Activated CD8-positive, alpha-beta T cell treated with anti-CD3 and anti-CD28 coated beads for 36 hours (primary cell): ENCODE measurements around the gene PKHD1. TPM values are rescaled to one million over a fixed set of nuclear protein-coding genes. Genes with fewer than 3 reads are reported as not detected.

ENCODE experiments used
- ATAC-seq: fragments of 200-7000 bp; cut with Tn5 transposase; one replicate; pipeline ENCODE4 v1.10.0; 2021; ENCODE audit warnings: mild to moderate bottlenecking, moderate library complexity
- CTCF ChIA-PET: fragments of 350-600 bp; sonication (Branson Sonifier 250); formaldehyde crosslinking; loops from one replicate; lab custom pipeline; 2021; ENCODE audit warnings: antibody characterized with exemption; lab: Charles Lee
- POLR2A ChIA-PET: fragments of 350-600 bp; sonication (Branson Sonifier 250); formaldehyde crosslinking; loops from one replicate; lab custom pipeline; 2021; ENCODE audit warnings: antibody characterized with exemption; lab: Charles Lee
- DNase-seq: peaks from one replicate; pipeline ENCODE4 v3.0.0-alpha.2; 2020
- H3K27ac Mint-ChIP-seq: one replicate; pipeline ENCODE4 v1.8.0; 2021; ENCODE audit warnings: mild to moderate bottlenecking, mixed read lengths
- H3K27me3 Mint-ChIP-seq: one replicate; pipeline ENCODE4 v1.8.0; 2021; ENCODE audit warnings: mixed read lengths
- H3K36me3 Mint-ChIP-seq: one replicate; pipeline ENCODE4 v1.8.0; 2021; ENCODE audit warnings: low read depth, mixed read lengths
- H3K4me1 Mint-ChIP-seq: one replicate; pipeline ENCODE4 v1.8.0; 2021; ENCODE audit warnings: low read depth, mixed read lengths
- H3K4me3 Mint-ChIP-seq: one replicate; pipeline ENCODE4 v1.8.0; 2021; ENCODE audit warnings: mild to moderate bottlenecking, moderate library complexity, mixed read lengths
- H3K9me3 Mint-ChIP-seq: one replicate; pipeline ENCODE4 v1.8.0; 2021; ENCODE audit warnings: mixed read lengths
- intact Hi-C: fragments of 100-400 bp; cut with micrococcal nuclease; formaldehyde crosslinking; loops from one replicate; pipeline ENCODE4 v1.10.0; 2022
- total RNA-seq, 2 experiments: library from RNA; stranded (reverse); gene quantifications; one replicate each; pipeline ENCODE4 v1.2.3, GENCODE V29; 2021
- TF ChIP-seq, protein P1 (sequence below): fragments of 200-600 bp; IDR thresholded peaks from one replicate; pipeline ENCODE4 v1.8.0; 2022; ENCODE audit warnings: antibody characterized with exemption, mild to moderate bottlenecking

PKHD1 gene
- total RNA-seq, 2 experiments from 2014 or later, result not detected

DNA sequence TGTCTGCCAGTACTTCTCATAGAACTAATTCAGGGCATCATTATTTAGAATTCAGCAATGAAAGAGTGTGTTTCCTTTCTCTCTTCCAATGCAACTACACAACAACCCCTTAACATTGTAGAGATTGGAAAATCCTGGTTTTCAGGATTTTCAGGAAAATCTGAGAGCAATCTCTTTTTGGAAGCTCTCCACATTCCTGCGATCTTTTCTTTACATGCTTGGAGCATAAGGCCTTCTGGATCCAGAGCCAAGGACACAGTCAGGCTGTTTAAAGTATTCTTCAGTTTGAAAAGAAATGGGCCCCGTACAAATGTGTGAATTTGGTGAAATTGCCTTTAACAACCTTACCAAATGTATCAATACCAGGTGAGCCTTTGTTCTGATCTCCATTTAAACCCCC is 469.7 kb downstream of the PKHD1 start:
- intact Hi-C loops, result no loop called here
- H3K36me3 Mint-ChIP-seq, result no peaks in the 10 kb centered on the region
- ChIA-PET CTCF (interaction anchor here (0.8 to 1.7 kb wide), 6 partner anchors 10 to 173 kb away, joined by 3 to 5 read pairs (median 3); no protein-coding TSS in a partner anchor), POLR2A (no interaction called here)
- H3K4me3 Mint-ChIP-seq, result no peak overlapping the region
- no peaks in the 10 kb centered on the region for H3K4me1 Mint-ChIP-seq
- TF ChIP-seq, protein P1, sequence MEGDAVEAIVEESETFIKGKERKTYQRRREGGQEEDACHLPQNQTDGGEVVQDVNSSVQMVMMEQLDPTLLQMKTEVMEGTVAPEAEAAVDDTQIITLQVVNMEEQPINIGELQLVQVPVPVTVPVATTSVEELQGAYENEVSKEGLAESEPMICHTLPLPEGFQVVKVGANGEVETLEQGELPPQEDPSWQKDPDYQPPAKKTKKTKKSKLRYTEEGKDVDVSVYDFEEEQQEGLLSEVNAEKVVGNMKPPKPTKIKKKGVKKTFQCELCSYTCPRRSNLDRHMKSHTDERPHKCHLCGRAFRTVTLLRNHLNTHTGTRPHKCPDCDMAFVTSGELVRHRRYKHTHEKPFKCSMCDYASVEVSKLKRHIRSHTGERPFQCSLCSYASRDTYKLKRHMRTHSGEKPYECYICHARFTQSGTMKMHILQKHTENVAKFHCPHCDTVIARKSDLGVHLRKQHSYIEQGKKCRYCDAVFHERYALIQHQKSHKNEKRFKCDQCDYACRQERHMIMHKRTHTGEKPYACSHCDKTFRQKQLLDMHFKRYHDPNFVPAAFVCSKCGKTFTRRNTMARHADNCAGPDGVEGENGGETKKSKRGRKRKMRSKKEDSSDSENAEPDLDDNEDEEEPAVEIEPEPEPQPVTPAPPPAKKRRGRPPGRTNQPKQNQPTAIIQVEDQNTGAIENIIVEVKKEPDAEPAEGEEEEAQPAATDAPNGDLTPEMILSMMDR, result no peak
- no peaks in the 10 kb centered on the region for H3K27me3 Mint-ChIP-seq
- ATAC-seq (no peak), DNase-seq (no peak)
- H3K9me3 Mint-ChIP-seq, result no peaks in the 10 kb centered on the region
- no peak overlapping the region for H3K27ac Mint-ChIP-seq

GRCh38 chr6:51616243-51616642 is 471.2 kb downstream of the PKHD1 start:
- H3K27ac Mint-ChIP-seq, result no peak overlapping the region
- ChIA-PET POLR2A (no interaction called here), CTCF (interaction anchor here (1.7 kb wide), 1 partner anchor 8 kb away, joined by 3 read pairs; no protein-coding TSS in a partner anchor)
- intact Hi-C loops, result no loop called here
- H3K36me3 Mint-ChIP-seq, result no peaks in the 10 kb centered on the region
- DNase-seq (no peak), ATAC-seq (no peak)
- TF ChIP-seq, protein P1, result no peak
- H3K4me1 Mint-ChIP-seq, result no peaks in the 10 kb centered on the region
- no peaks in the 10 kb centered on the region for H3K9me3 Mint-ChIP-seq
- no peak overlapping the region for H3K4me3 Mint-ChIP-seq
- H3K27me3 Mint-ChIP-seq, result no peaks in the 10 kb centered on the region

- TF ChIP-seq, protein P1, result no peak
- DNase-seq (no peak), ATAC-seq (no peak)
- no peaks in the 10 kb centered on the region for H3K9me3 Mint-ChIP-seq
- ChIA-PET CTCF (no interaction called here), POLR2A (no interaction called here)
- no peaks in the 10 kb centered on the region for H3K4me1 Mint-ChIP-seq
- no peak overlapping the region for H3K4me3 Mint-ChIP-seq
- intact Hi-C loops, result no loop called here
- no peaks in the 10 kb centered on the region for H3K27me3 Mint-ChIP-seq
- no peak overlapping the region for H3K27ac Mint-ChIP-seq
- no peaks in the 10 kb centered on the region for H3K36me3 Mint-ChIP-seq
Observed at GRCh38 chr6:51614725-51615124, 472.7 kb downstream of the PKHD1 start.

DNA sequence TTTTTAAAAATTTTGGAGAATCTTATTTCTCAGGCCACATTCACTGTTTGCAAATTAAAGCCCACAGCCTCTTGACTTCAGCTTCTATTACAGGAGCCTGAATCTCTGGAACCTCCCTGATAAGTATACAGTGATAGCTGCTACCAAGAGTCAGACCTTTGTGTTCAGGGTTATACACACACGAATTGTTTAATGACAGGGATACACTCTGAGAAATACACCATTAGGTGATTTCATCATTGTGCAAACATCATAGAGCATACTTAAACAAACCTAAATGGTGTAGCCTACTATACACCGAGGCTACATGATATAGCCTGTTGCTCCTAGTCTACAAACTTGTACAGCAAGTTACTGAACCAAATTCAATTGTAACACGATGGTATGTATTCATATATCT is 473.9 kb downstream of the PKHD1 start:
- Mint-ChIP-seq H3K27ac (no peak overlapping the region), H3K36me3 (no peaks in the 10 kb centered on the region), H3K4me1 (no peaks in the 10 kb centered on the region), H3K4me3 (no peak overlapping the region), H3K27me3 (no peaks in the 10 kb centered on the region), H3K9me3 (no peaks in the 10 kb centered on the region)
- POLR2A ChIA-PET, result no interaction called here
- TF ChIP-seq, protein P1, result no peak
- DNase-seq, result no peak
- intact Hi-C loops, result no loop called here
- CTCF ChIA-PET, result no interaction called here
- ATAC-seq, result no peak

DNA sequence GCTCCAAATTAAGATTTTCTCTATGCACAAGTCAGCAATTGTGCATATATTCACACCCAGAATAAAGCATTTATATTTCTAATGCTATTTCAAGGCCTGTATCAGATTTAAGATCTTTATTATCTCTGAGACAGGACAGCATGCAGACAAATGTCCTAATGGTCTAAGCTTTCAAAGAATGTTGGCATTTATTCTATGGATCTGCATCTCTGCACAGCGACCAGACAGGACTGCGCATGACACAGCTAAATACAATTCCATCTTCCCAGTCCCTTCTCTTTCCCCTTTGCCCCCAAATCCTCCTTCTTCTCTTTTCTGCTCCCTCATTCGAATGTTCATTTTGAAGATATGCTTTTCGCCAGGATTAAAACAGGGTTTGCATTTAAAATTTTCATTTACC is 478.5 kb downstream of the PKHD1 start:
- ATAC-seq (no peak), DNase-seq (no peak)
- Mint-ChIP-seq H3K27ac (no peak overlapping the region), H3K27me3 (no peaks in the 10 kb centered on the region), H3K4me1 (no peaks in the 10 kb centered on the region), H3K4me3 (no peak overlapping the region), H3K36me3 (no peaks in the 10 kb centered on the region), H3K9me3 (no peaks in the 10 kb centered on the region)
- TF ChIP-seq, protein P1, result no peak
- POLR2A ChIA-PET, result no interaction called here
- CTCF ChIA-PET, result interaction anchor here (1.2 kb wide), 1 partner anchor 10 kb away, joined by 4 read pairs; no protein-coding TSS in a partner anchor
- intact Hi-C loops, result no loop called here
